Upper lobe of left lung (tissue), 6 donors: ENCODE results near the gene RPUSD2. TPM values are rescaled to one million over a fixed set of nuclear protein-coding genes. Genes with fewer than 3 reads are reported as not detected.
A peak's percentile ranks its signal among the peaks of the same experiment; 100 is the strongest.

Source experiments
- ATAC-seq, 2 donors: fragments of 200-7000 bp; cut with Tn5 transposase; one replicate each; pipeline ENCODE4 v1.9.1; 2022; ENCODE audit warnings: mild to moderate bottlenecking in 2 of 2, moderate library complexity in 2 of 2; ENCODE audit not compliant: low FRiP score in 2 of 2
- DNase-seq, 2 donors: peaks; one replicate each; pipeline ENCODE4 v3.0.0-alpha.2; 2019 to 2020
- H3K27ac ChIP-seq, 4 donors: fragments of 200-600 bp; sonication (generic); one replicate each; pipeline ENCODE4 v1.5.1; 2016 to 2019
- H3K27me3 ChIP-seq, 4 donors: fragments of 200-600 bp; sonication (generic); one replicate each; pipeline ENCODE4 v1.5.1; 2017 to 2019
- H3K36me3 ChIP-seq, 4 donors: fragments of 200-600 bp; sonication (generic); one replicate each; pipeline ENCODE4 v1.5.1; 2016 to 2019
- H3K4me1 ChIP-seq, 4 donors: fragments of 200-600 bp; sonication (generic); one replicate each; pipeline ENCODE4 v1.5.1; 2018 to 2019
- H3K4me3 ChIP-seq, 4 donors: fragments of 200-600 bp; sonication (generic); one replicate each; pipeline ENCODE4 v1.5.1; 2017 to 2019; ENCODE audit warnings: mild to moderate bottlenecking in 2 of 4, moderate library complexity in 1 of 4
- H3K9me3 ChIP-seq, 4 donors: fragments of 200-600 bp; sonication (generic); one replicate each; pipeline ENCODE4 v1.5.1; 2018 to 2019
- EP300 ChIP-seq, 4 donors: sonication (generic); formaldehyde crosslinking; IDR thresholded peaks; one replicate each; pipeline ENCODE4 v1.5.1; 2017; ENCODE audit warnings: antibody characterized with exemption in 4 of 4, control low read depth in 2 of 4
- POLR2A ChIP-seq, 4 donors: fragments of 450-650 bp; IDR thresholded peaks; one replicate each; pipeline ENCODE4 v1.5.1; 2016 to 2017; ENCODE audit warnings: antibody characterized with exemption in 4 of 4, mild to moderate bottlenecking in 2 of 4
- POLR2AphosphoS5 ChIP-seq, 2 donors: sonication (generic); formaldehyde crosslinking; IDR thresholded peaks; one replicate each; pipeline ENCODE4 v1.5.1; 2017; ENCODE audit warnings: antibody characterized with exemption in 2 of 2
- WGBS, 2 donors: methylation state at CpG; one replicate each; pipeline ENCODE4 v1.1.5; 2017 to 2018; 5-methylcytosine and 5-hydroxymethylcytosine counted together
- total RNA-seq, 6 donors: library from RNA; depleted of rRNA in 4 of 6; stranded (reverse); fragments of >200 nt in 4 of 6; gene quantifications; one replicate each; pipeline versions ENCODE4 v1.1.0 to v1.2.1, GENCODE V29; 2016 to 2021
- TF ChIP-seq, protein P1 (sequence below), 6 experiments: fragments of 450-650 bp in 4 of 6; fragments of 200-600 bp in 2 of 6; sonication (generic) in 2 of 6; IDR thresholded peaks; one replicate each; pipeline ENCODE4 v1.5.1; 2016 to 2019; ENCODE audit warnings: antibody characterized with exemption in 6 of 6
- donor health status: DM: no; HTN: no; CAD: no; lungs with moderate emphysema.
- donor health status: DM: no; HTN: yes; CAD: no; lungs with severe emphysema.

The RPUSD2 gene
- total RNA-seq, 6 donors from 2014 or later: 3.1 to 11.6 (median 7.8) TPM

DNA sequence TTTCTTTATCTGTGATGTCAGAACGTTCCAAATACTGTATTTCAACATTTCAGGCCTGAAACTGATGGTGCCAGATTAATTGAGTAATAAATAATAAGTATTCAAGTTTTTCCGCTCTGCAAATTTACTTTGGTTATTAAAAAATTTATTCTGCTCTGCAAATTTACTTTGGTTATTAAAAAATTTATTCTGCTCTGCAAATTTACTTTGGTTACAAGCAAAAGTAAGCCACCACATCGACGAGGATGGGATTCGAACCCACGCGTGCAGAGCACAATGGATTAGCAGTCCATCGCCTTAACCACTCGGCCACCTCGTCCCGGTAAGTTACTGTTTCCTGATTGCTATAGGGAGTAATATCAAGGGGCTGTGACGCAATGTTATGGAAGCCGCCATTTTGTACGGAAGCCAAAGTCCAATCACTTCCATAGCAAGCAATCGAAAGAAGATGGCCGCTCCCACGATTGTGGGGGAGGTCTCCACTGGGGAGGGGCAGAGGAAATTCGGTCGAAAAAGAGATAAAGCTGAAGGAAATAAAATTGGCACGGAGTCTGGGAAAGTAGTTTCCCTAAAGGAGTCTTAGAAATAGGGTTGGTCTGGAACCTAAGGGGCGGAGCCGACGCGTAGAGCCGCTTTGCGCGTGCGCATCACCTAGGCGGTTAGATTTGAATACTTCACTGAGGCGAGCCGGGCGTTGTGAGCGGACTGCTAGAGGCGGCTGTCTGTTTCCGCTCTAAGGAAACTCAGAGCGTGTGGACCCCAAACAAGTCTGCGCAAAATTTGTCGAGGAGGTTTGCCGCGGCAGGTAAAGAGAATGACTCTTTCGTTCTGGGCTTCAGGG is 24.7 kb downstream of the RPUSD2 start, which contains the start of gene KNL1:
Gene KNL1, plus strand, starts transcription at position 662 of the 841 bp plus-strand sequence. CDS start 8,683 bp downstream, outside the sequence.
- ATAC-seq (peak; percentile 94 to 96), DNase-seq (peak; percentile 90 to 92)
- peak in 1 of 4 donors; percentile 50 for TF ChIP-seq POLR2A (IDR thresholded peaks at IDR 0.05)
- TF ChIP-seq EP300 (IDR thresholded peaks at IDR 0.05): peak in 1 of 4 donors; percentile 57
- TF ChIP-seq POLR2AphosphoS5 (IDR thresholded peaks at IDR 0.05): peak; percentile 66 to 88
- TF ChIP-seq, protein P1, sequence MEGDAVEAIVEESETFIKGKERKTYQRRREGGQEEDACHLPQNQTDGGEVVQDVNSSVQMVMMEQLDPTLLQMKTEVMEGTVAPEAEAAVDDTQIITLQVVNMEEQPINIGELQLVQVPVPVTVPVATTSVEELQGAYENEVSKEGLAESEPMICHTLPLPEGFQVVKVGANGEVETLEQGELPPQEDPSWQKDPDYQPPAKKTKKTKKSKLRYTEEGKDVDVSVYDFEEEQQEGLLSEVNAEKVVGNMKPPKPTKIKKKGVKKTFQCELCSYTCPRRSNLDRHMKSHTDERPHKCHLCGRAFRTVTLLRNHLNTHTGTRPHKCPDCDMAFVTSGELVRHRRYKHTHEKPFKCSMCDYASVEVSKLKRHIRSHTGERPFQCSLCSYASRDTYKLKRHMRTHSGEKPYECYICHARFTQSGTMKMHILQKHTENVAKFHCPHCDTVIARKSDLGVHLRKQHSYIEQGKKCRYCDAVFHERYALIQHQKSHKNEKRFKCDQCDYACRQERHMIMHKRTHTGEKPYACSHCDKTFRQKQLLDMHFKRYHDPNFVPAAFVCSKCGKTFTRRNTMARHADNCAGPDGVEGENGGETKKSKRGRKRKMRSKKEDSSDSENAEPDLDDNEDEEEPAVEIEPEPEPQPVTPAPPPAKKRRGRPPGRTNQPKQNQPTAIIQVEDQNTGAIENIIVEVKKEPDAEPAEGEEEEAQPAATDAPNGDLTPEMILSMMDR (IDR thresholded peaks at IDR 0.05): peak in 1 of 6 experiments; percentile 10
- H3K27me3 ChIP-seq: no peaks in the 10 kb centered on the region
- H3K4me3 ChIP-seq: peak within 1 kb of the TSS; percentile 64 to 84 (median 76)
- H3K36me3 ChIP-seq: no peaks in the 10 kb centered on the region
- 3% methylated on average over 38 to 41 of the region's 41 CpGs for WGBS, 2 donors
- H3K9me3 ChIP-seq: no peaks in the 10 kb centered on the region
- peak within 1 kb of the TSS; percentile 88 to 94 (median 92) for H3K27ac ChIP-seq
- H3K4me1 ChIP-seq: peaks cover 8 to 17% (median 11%) of the 10 kb centered on the region in 4 donors

DNA sequence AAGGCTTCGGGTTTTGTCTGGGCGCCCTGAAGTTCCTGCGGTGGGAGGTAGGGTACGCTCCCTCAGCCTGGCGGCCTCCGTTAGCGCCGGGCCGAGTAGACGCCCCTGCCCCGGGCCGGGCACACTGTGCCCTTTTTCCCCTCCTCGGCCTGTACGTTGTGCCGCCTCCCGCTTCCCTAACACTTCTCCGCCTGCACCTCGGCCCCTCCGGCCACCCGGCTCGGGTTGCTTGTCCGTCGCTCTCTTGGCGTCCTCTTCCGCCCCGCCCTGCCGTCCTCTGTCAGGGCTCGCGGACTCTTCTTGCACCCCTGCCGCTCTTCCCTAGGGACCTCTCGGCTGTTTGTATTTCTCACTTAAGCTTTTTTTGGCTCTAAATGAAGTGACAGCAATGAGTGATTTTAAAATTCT is 25.3 kb downstream of the RPUSD2 start:
- H3K9me3 ChIP-seq: no peaks in the 10 kb centered on the region
- no peaks in the 10 kb centered on the region for H3K27me3 ChIP-seq
- H3K4me3 ChIP-seq: peak overlapping the region; percentile 64 to 84 (median 76)
- DNase-seq: peak; percentile 52 to 89
- peaks cover 8 to 17% (median 11%) of the 10 kb centered on the region in 4 donors for H3K4me1 ChIP-seq
- H3K36me3 ChIP-seq: no peaks in the 10 kb centered on the region
- no peak for TF ChIP-seq EP300 (IDR thresholded peaks at IDR 0.05)
- TF ChIP-seq, protein P1 (IDR thresholded peaks at IDR 0.05): peak in 3 of 6 experiments; percentile 6 to 28 (median 10)
- H3K27ac ChIP-seq: peak overlapping the region; percentile 88 to 94 (median 92)
- WGBS, 2 donors: 0 to 1% methylated on average over 23 to 31 of the region's 31 CpGs
- peak; percentile 68 to 79 for ATAC-seq

DNA sequence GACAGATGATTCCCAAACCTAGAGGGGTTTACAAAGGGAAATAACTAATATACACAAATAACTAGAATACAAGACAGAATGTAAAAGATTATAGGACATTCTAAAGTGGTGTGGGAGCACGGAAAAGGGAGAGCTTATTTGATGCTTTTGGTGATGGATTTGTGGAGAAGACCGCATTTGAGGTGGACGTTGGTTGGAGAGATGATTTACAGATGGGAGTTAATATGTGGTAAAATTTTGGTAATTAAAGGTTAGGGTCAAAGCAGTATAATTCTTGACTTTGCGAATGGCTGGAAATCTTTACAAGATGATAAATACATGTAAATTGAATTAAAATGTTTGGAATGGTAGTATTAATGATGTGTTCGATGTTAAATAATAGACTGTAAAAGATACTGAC is 26.1 kb downstream of the RPUSD2 start:
- H3K4me1 ChIP-seq: peaks cover 8 to 11% (median 11%) of the 10 kb centered on the region in 4 donors
- H3K4me3 ChIP-seq: peak overlapping the region in 2 of 4 donors; percentile 64 to 84
- no peak for ATAC-seq

DNA sequence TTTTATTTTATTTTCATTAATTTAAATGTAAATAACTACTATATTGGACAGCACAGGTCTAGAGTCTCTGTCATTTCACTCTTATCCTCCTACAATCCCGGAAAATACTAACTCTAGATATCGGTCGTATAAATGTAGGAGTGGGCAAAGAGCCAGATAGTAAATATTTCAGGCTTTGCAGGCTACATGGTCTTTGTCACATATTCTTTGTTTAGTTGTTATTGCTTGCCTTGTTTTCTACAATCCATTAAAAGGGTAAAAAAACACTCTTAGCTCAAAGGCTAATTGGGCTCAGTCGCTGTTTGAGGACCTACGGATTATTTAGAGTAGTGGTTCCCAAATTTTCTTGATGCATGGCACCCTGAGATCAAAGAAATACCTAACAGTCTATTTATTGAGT is 26.7 kb downstream of the RPUSD2 start:
- no peak overlapping the region for H3K4me3 ChIP-seq
- H3K27ac ChIP-seq: no peak overlapping the region
- H3K9me3 ChIP-seq: no peaks in the 10 kb centered on the region
- TF ChIP-seq POLR2A (IDR thresholded peaks at IDR 0.05) (no peak), POLR2AphosphoS5 (IDR thresholded peaks at IDR 0.05) (no peak), EP300 (IDR thresholded peaks at IDR 0.05) (no peak)
- TF ChIP-seq, protein P1 (IDR thresholded peaks at IDR 0.05): no peak
- H3K27me3 ChIP-seq: no peaks in the 10 kb centered on the region
- H3K4me1 ChIP-seq: peaks cover 8 to 11% (median 10%) of the 10 kb centered on the region in 4 donors
- H3K36me3 ChIP-seq: no peaks in the 10 kb centered on the region
- 74 to 84% methylated on average over 5 of the region's 5 CpGs for WGBS, 2 donors
- ATAC-seq (no peak), DNase-seq (no peak)

More for the DNA sequence above, 26.1 kb downstream of the RPUSD2 start:
- TF ChIP-seq, protein P1 (IDR thresholded peaks at IDR 0.05): no peak
- TF ChIP-seq POLR2A (IDR thresholded peaks at IDR 0.05) (no peak), EP300 (IDR thresholded peaks at IDR 0.05) (no peak), POLR2AphosphoS5 (IDR thresholded peaks at IDR 0.05) (no peak)
- no peak overlapping the region for H3K27ac ChIP-seq
- no peaks in the 10 kb centered on the region for H3K27me3 ChIP-seq
- no peaks in the 10 kb centered on the region for H3K36me3 ChIP-seq
- 39 to 43% methylated on average over 5 of the region's 5 CpGs for WGBS, 2 donors
- no peak for DNase-seq
- H3K9me3 ChIP-seq: no peaks in the 10 kb centered on the region
